Stimulated activated naive CD4-positive, alpha-beta T cell (primary cell): Measurements from ENCODE around the gene IKBKE.
"Not testable (repeated sequence)": the region's sequence is repeated elsewhere in the genome, so short reads cannot be mapped to it uniquely, and the experiment has no call there.

Experiments used
- DNase-seq, 6 experiments: peaks; one replicate each; lab custom pipeline; 2025; lab: John Stamatoyannopoulos, UW

IKBKE gene

GRCh38 chr1:206476058-206476457 lies 5.8 kb downstream of the IKBKE start:
- DNase-seq = no peak

- no peak for DNase-seq
Observed at GRCh38 chr1:206476591-206476990, 6.3 kb downstream of the IKBKE start.

GRCh38 chr1:206477110-206477509 lies 6.8 kb downstream of the IKBKE start:
- DNase-seq = no peak

GRCh38 chr1:206477581-206478380 lies 7.5 kb downstream of the IKBKE start:
- no peak for DNase-seq

GRCh38 chr1:206478746-206479145 lies 8.5 kb downstream of the IKBKE start:
- no peak for DNase-seq

- DNase-seq = peak; percentile 16 to 63 (median 54)
Observed at GRCh38 chr1:206479183-206480125, 9.2 kb downstream of the IKBKE start.

GRCh38 chr1:206480211-206480610 lies 9.9 kb downstream of the IKBKE start:
- no peak for DNase-seq

GRCh38 chr1:206482611-206483010 lies 12.3 kb downstream of the IKBKE start:
- no peak for DNase-seq

- DNase-seq = not testable (repeated sequence)
Observed at GRCh38 chr1:206483864-206484263, 13.6 kb downstream of the IKBKE start.

GRCh38 chr1:206484901-206485300 lies 14.6 kb downstream of the IKBKE start:
- no peak for DNase-seq

- DNase-seq = no peak
Observed at GRCh38 chr1:206486995-206487788, 16.9 kb downstream of the IKBKE start.

GRCh38 chr1:206487970-206488369 lies 17.7 kb downstream of the IKBKE start:
- DNase-seq = no peak

- DNase-seq = no peak
Observed at GRCh38 chr1:206488466-206488865, 18.2 kb downstream of the IKBKE start.

- peak; percentile 22 to 58 (median 48) for DNase-seq
Observed at GRCh38 chr1:206489980-206490770, 19.9 kb downstream of the IKBKE start.

- no peak for DNase-seq
Observed at GRCh38 chr1:206490771-206491405, 20.6 kb downstream of the IKBKE start.

- no peak for DNase-seq
Observed at GRCh38 chr1:206491616-206492015, 21.3 kb downstream of the IKBKE start.

GRCh38 chr1:206492589-206492988 lies 22.3 kb downstream of the IKBKE start:
- no peak for DNase-seq

GRCh38 chr1:206493279-206493678 lies 23.0 kb downstream of the IKBKE start:
- no peak for DNase-seq

GRCh38 chr1:206495011-206495461 lies 24.8 kb downstream of the IKBKE start:
- no peak for DNase-seq

GRCh38 chr1:206495493-206496046 lies 25.3 kb downstream of the IKBKE start:
- no peak for DNase-seq
